ENCODE measurements around the gene ATF7IP2.
"Not testable (repeated sequence)": the region's sequence is repeated elsewhere in the genome, so short reads cannot be mapped to it uniquely, and the experiment has no call there.

The ATF7IP2 gene

GRCh38 chr16:10385725-10386516, at the start of gene ATF7IP2:
Gene ATF7IP2, plus strand, starts transcription at chr16:10386061. Its CDS starts 44,560 bp downstream, at chr16:10430621.
- H2AFZ ChIP-seq (ENCODE audit: low read length, unreplicated experiment) = peak within 1 kb of the TSS; percentile 32
- peak within 1 kb of the TSS; percentile 74 for H3K4me3 ChIP-seq (ENCODE audit: low read depth, low read length)
- H3K4me1 ChIP-seq (ENCODE audit: control insufficient read depth, insufficient read depth, low read length, unreplicated experiment) = no peaks in the 10 kb centered on the region
- H3K27me3 ChIP-seq (ENCODE audit: insufficient read depth, low read length) = peaks cover 12% of the 10 kb centered on the region; the same call in 1 of the 2 replicates
- H3K79me2 ChIP-seq (ENCODE audit: control insufficient read depth, insufficient read depth, low read length, unreplicated experiment) = no peaks in the 10 kb centered on the region
- H3K36me3 ChIP-seq (ENCODE audit: insufficient read depth, low read length) = no peaks in the 10 kb centered on the region
- H3K27ac ChIP-seq (ENCODE audit: low read depth, low read length) = no peak within 1 kb of the TSS

DNA sequence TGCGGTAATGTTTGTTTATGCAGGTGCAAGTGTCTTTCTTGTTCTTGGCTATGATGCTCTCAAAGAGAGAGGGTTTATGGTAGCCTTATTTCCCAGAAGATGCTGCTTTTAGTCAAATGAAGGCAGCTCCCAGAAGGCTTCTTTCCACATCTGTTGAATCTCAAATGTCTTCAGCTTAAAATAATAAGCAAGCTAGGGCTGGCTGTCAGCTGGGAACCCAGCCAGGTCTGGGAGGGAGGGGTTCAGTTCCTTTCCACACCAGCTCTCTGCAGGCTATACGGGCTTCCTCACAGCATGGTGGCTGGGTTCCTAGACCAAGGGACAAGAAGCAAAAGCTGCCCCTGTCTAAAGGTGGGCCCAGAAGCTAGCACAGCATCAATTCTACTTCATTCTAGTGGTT, 47.4 kb upstream of the ATF7IP2 start:
- H3K27ac ChIP-seq (ENCODE audit: low read depth, low read length) = no peak overlapping the region
- no peaks in the 10 kb centered on the region for H3K79me2 ChIP-seq (ENCODE audit: control insufficient read depth, insufficient read depth, low read length, unreplicated experiment)
- H2AFZ ChIP-seq (ENCODE audit: low read length, unreplicated experiment) = no peak overlapping the region

GRCh38 chr16:10339777-10340732, 45.8 kb upstream of the ATF7IP2 start:
- H3K4me3 ChIP-seq (ENCODE audit: low read depth, low read length) = no peak overlapping the region
- no peaks in the 10 kb centered on the region for H3K4me1 ChIP-seq (ENCODE audit: control insufficient read depth, insufficient read depth, low read length, unreplicated experiment)
- H3K27me3 ChIP-seq (ENCODE audit: insufficient read depth, low read length) = no peaks in the 10 kb centered on the region
- no peak overlapping the region for H3K27ac ChIP-seq (ENCODE audit: low read depth, low read length)
- H3K36me3 ChIP-seq (ENCODE audit: insufficient read depth, low read length) = no peaks in the 10 kb centered on the region
- no peaks in the 10 kb centered on the region for H3K79me2 ChIP-seq (ENCODE audit: control insufficient read depth, insufficient read depth, low read length, unreplicated experiment)
- H2AFZ ChIP-seq (ENCODE audit: low read length, unreplicated experiment) = no peak overlapping the region

More for the DNA sequence above, 47.4 kb upstream of the ATF7IP2 start:
- Histone ChIP-seq H3K27me3 (ENCODE audit: insufficient read depth, low read length) (no peaks in the 10 kb centered on the region), H3K4me1 (ENCODE audit: control insufficient read depth, insufficient read depth, low read length, unreplicated experiment) (no peaks in the 10 kb centered on the region), H3K4me3 (ENCODE audit: low read depth, low read length) (no peak overlapping the region), H3K36me3 (ENCODE audit: insufficient read depth, low read length) (no peaks in the 10 kb centered on the region)

- Histone ChIP-seq H2AFZ (ENCODE audit: low read length, unreplicated experiment) (no peak overlapping the region), H3K27ac (ENCODE audit: low read depth, low read length) (no peak overlapping the region), H3K27me3 (ENCODE audit: insufficient read depth, low read length) (no peaks in the 10 kb centered on the region), H3K4me1 (ENCODE audit: control insufficient read depth, insufficient read depth, low read length, unreplicated experiment) (no peaks in the 10 kb centered on the region), H3K4me3 (ENCODE audit: low read depth, low read length) (no peak overlapping the region), H3K36me3 (ENCODE audit: insufficient read depth, low read length) (no peaks in the 10 kb centered on the region), H3K79me2 (ENCODE audit: control insufficient read depth, insufficient read depth, low read length, unreplicated experiment) (no peaks in the 10 kb centered on the region)
These were observed 42.6 kb upstream of the ATF7IP2 start for GRCh38 chr16:10343124-10343760.

- not testable (repeated sequence) for H3K27me3 ChIP-seq (ENCODE audit: insufficient read depth, low read length); H3K4me3 ChIP-seq (ENCODE audit: low read depth, low read length); H3K4me1 ChIP-seq (ENCODE audit: control insufficient read depth, insufficient read depth, low read length, unreplicated experiment); H3K79me2 ChIP-seq (ENCODE audit: control insufficient read depth, insufficient read depth, low read length, unreplicated experiment); H2AFZ ChIP-seq (ENCODE audit: low read length, unreplicated experiment); H3K27ac ChIP-seq (ENCODE audit: low read depth, low read length); H3K36me3 ChIP-seq (ENCODE audit: insufficient read depth, low read length)
These were observed 41.2 kb upstream of the ATF7IP2 start for GRCh38 chr16:10344699-10345098.

DNA sequence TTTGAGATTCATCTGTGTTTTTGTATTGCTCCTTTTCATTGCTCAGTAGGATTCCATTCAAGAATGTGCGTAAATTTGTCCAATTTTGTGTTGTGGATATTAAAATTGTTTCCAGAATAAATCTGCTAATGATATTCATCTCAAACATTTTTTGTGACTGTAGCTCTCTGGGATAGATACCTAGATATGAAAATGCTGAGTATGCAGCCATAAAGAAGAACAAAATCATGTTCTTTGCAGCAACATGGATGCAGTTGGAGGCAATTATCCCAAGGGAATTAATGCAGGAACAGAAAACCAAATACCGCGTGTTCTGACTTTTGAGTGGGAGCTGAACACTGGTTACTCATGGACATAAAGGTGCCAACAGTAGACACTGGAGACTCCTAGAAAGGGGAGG, 40.2 kb upstream of the ATF7IP2 start:
- H3K4me3 ChIP-seq (ENCODE audit: low read depth, low read length) = no peak overlapping the region
- no peaks in the 10 kb centered on the region for H3K4me1 ChIP-seq (ENCODE audit: control insufficient read depth, insufficient read depth, low read length, unreplicated experiment)
- no peaks in the 10 kb centered on the region for H3K79me2 ChIP-seq (ENCODE audit: control insufficient read depth, insufficient read depth, low read length, unreplicated experiment)
- no peak overlapping the region for H3K27ac ChIP-seq (ENCODE audit: low read depth, low read length)
- H3K27me3 ChIP-seq (ENCODE audit: insufficient read depth, low read length) = no peaks in the 10 kb centered on the region
- no peak overlapping the region for H2AFZ ChIP-seq (ENCODE audit: low read length, unreplicated experiment)
- H3K36me3 ChIP-seq (ENCODE audit: insufficient read depth, low read length) = no peaks in the 10 kb centered on the region

DNA sequence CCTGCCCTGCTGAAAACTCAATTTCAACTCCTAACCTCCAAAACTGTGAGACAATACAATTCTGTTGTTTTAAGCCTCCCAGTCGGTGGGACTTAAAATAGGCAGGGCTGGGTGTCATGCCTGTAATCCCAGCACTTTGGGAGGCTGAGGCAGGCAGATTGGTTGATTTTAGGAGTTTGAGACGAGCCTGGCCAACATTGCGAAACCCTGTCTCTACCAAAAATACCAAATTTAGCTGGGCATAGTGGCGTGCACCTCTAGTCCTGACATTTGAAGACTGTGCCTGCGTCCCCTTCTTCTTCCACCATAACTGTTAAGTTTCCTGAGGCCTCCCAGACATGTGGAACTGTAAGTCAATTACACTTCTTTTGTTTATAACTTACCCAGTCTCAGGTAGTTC, 36.0 kb upstream of the ATF7IP2 start:
- no peak overlapping the region for H3K27ac ChIP-seq (ENCODE audit: low read depth, low read length)
- no peaks in the 10 kb centered on the region for H3K4me1 ChIP-seq (ENCODE audit: control insufficient read depth, insufficient read depth, low read length, unreplicated experiment)
- no peaks in the 10 kb centered on the region for H3K36me3 ChIP-seq (ENCODE audit: insufficient read depth, low read length)
- no peaks in the 10 kb centered on the region for H3K27me3 ChIP-seq (ENCODE audit: insufficient read depth, low read length)
- H2AFZ ChIP-seq (ENCODE audit: low read length, unreplicated experiment) = no peak overlapping the region
- H3K4me3 ChIP-seq (ENCODE audit: low read depth, low read length) = no peak overlapping the region
- no peaks in the 10 kb centered on the region for H3K79me2 ChIP-seq (ENCODE audit: control insufficient read depth, insufficient read depth, low read length, unreplicated experiment)

DNA sequence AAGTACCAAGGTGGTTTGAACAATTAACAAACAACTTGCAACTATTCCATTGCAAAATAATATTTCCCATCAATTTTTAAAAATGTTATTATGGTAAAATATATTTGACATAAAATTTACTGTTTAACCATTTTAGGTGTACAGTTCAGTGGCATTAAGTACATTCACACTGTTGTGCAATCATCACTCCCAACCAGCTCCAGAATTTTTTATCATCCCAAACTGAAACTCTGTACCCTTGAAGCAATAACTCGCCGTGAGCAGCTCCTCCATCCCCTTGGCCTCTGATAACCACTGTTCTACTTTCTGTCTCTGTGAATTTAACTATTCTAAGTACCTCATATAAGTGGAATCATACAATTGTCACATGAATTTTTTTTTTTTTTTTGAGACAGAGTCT, 33.6 kb upstream of the ATF7IP2 start:
- H3K79me2 ChIP-seq (ENCODE audit: control insufficient read depth, insufficient read depth, low read length, unreplicated experiment) = no peaks in the 10 kb centered on the region
- H3K36me3 ChIP-seq (ENCODE audit: insufficient read depth, low read length) = no peaks in the 10 kb centered on the region
- no peak overlapping the region for H3K4me3 ChIP-seq (ENCODE audit: low read depth, low read length)
- no peak overlapping the region for H3K27ac ChIP-seq (ENCODE audit: low read depth, low read length)
- no peaks in the 10 kb centered on the region for H3K4me1 ChIP-seq (ENCODE audit: control insufficient read depth, insufficient read depth, low read length, unreplicated experiment)
- no peak overlapping the region for H2AFZ ChIP-seq (ENCODE audit: low read length, unreplicated experiment)
- no peaks in the 10 kb centered on the region for H3K27me3 ChIP-seq (ENCODE audit: insufficient read depth, low read length)

GRCh38 chr16:10355589-10355988, 30.3 kb upstream of the ATF7IP2 start:
- no peak overlapping the region for H2AFZ ChIP-seq (ENCODE audit: low read length, unreplicated experiment)
- no peak overlapping the region for H3K27ac ChIP-seq (ENCODE audit: low read depth, low read length)
- H3K27me3 ChIP-seq (ENCODE audit: insufficient read depth, low read length) = no peaks in the 10 kb centered on the region
- no peaks in the 10 kb centered on the region for H3K4me1 ChIP-seq (ENCODE audit: control insufficient read depth, insufficient read depth, low read length, unreplicated experiment)
- no peaks in the 10 kb centered on the region for H3K36me3 ChIP-seq (ENCODE audit: insufficient read depth, low read length)
- no peaks in the 10 kb centered on the region for H3K79me2 ChIP-seq (ENCODE audit: control insufficient read depth, insufficient read depth, low read length, unreplicated experiment)
- no peak overlapping the region for H3K4me3 ChIP-seq (ENCODE audit: low read depth, low read length)

Data from ACC112 (cell line).